ENCODE results near the gene TP53I3. TPM values are rescaled to one million over a fixed set of nuclear protein-coding genes. Genes with fewer than 3 reads are reported as not detected.

The TP53I3 gene
- total RNA-seq, 4 donors from 2014 or later, result 3.3 to 7.6 (median 4.9) TPM

DNA sequence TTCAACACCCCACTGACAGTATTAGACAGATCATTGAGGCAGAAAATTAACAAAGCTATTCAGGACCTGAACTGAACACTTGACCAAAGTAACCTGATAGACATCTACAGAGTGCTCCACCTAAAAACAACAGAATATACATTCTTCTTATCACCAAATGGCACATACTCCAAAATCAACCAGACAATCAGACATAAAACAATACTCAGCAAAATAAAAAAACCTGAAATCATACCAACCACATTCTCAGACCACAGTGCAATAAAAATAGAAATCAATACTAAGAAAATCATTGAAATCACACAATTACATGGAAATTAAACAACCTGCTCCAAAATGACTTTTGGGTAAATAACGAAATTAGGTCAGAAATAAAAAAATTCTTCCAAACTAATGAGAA, 22.7 kb upstream of the TP53I3 start:
- intact Hi-C loops (cut with DNase I; ENCODE audit: low total_unique reads), result no loop called here
- DNase-seq, result no peak
- no peaks in the 10 kb centered on the region for H3K9me3 ChIP-seq
- no peaks in the 10 kb centered on the region for H3K27me3 ChIP-seq
- TF ChIP-seq POLR2A (IDR thresholded peaks at IDR 0.05), result no peak
- TF ChIP-seq, protein P1, sequence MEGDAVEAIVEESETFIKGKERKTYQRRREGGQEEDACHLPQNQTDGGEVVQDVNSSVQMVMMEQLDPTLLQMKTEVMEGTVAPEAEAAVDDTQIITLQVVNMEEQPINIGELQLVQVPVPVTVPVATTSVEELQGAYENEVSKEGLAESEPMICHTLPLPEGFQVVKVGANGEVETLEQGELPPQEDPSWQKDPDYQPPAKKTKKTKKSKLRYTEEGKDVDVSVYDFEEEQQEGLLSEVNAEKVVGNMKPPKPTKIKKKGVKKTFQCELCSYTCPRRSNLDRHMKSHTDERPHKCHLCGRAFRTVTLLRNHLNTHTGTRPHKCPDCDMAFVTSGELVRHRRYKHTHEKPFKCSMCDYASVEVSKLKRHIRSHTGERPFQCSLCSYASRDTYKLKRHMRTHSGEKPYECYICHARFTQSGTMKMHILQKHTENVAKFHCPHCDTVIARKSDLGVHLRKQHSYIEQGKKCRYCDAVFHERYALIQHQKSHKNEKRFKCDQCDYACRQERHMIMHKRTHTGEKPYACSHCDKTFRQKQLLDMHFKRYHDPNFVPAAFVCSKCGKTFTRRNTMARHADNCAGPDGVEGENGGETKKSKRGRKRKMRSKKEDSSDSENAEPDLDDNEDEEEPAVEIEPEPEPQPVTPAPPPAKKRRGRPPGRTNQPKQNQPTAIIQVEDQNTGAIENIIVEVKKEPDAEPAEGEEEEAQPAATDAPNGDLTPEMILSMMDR (IDR thresholded peaks at IDR 0.05 in 4 of 5, conservative IDR thresholded peaks at IDR 0.05 in 1 of 5), result no peak
- in situ Hi-C loops (cut with MboI; ENCODE audit: low sequenced_read_pairs in 4 of 4), result no loop called here
- H3K27ac ChIP-seq, result no peak overlapping the region
- H3K36me3 ChIP-seq, result no peaks in the 10 kb centered on the region
- no peaks in the 10 kb centered on the region for H3K4me1 ChIP-seq
- H3K4me3 ChIP-seq, result no peak overlapping the region
- no peak for ATAC-seq

DNA sequence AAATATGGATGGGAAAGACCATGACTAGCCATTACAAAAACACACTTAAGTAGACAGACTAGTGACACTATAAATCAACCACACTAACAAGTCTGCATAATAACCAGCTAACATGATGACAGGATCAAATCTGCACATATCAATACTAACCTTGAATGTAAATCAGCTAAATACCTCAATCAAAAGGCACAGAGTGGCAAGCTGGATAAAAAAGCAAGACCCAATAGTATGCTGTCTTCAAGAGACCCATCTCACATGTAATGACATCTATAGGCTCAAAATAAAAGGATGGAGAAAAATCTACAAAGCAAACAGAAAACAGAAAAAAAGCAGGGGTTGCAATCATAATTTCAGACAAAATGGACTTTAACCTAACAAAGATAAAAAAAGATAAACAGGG, 22.2 kb upstream of the TP53I3 start:
- no peak for TF ChIP-seq POLR2A (IDR thresholded peaks at IDR 0.05)
- TF ChIP-seq, protein P1 (IDR thresholded peaks at IDR 0.05 in 4 of 5, conservative IDR thresholded peaks at IDR 0.05 in 1 of 5), result no peak
- no peaks in the 10 kb centered on the region for H3K27me3 ChIP-seq
- in situ Hi-C loops (cut with MboI; ENCODE audit: low sequenced_read_pairs in 4 of 4) (no loop called here), intact Hi-C loops (cut with DNase I; ENCODE audit: low total_unique reads) (no loop called here)
- no peaks in the 10 kb centered on the region for H3K4me1 ChIP-seq
- no peak overlapping the region for H3K4me3 ChIP-seq
- no peaks in the 10 kb centered on the region for H3K9me3 ChIP-seq
- no peak for ATAC-seq
- DNase-seq, result no peak
- H3K27ac ChIP-seq, result no peak overlapping the region
- H3K36me3 ChIP-seq, result no peaks in the 10 kb centered on the region

DNA sequence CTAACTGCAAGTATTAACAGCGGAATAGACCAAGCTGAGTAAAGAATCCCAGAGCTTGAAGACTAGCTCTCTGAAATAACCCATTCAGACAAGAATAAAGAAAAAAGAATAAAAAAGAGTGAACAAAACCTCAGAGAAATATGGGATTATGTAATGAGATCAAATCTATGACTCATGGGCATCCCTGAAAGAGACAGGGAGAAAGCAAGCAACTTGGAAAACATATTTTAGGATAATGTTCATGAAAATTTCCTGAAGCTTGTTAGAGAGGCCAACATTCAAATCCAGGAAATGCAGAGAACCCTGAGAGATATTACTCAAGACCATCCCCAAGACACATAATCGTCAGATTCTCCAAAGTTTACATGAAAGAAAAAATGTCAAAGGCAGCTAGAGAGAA, 21.2 kb upstream of the TP53I3 start:
- in situ Hi-C loops (cut with MboI; ENCODE audit: low sequenced_read_pairs in 4 of 4), result no loop called here
- H3K9me3 ChIP-seq, result no peaks in the 10 kb centered on the region
- H3K4me3 ChIP-seq, result no peak overlapping the region
- intact Hi-C loops (cut with DNase I; ENCODE audit: low total_unique reads), result no loop called here
- H3K4me1 ChIP-seq, result no peaks in the 10 kb centered on the region
- H3K36me3 ChIP-seq, result no peaks in the 10 kb centered on the region
- TF ChIP-seq, protein P1 (IDR thresholded peaks at IDR 0.05 in 4 of 5, conservative IDR thresholded peaks at IDR 0.05 in 1 of 5), result no peak
- TF ChIP-seq POLR2A (IDR thresholded peaks at IDR 0.05), result no peak
- DNase-seq (no peak), ATAC-seq (no peak)
- no peaks in the 10 kb centered on the region for H3K27me3 ChIP-seq
- H3K27ac ChIP-seq, result no peak overlapping the region

DNA sequence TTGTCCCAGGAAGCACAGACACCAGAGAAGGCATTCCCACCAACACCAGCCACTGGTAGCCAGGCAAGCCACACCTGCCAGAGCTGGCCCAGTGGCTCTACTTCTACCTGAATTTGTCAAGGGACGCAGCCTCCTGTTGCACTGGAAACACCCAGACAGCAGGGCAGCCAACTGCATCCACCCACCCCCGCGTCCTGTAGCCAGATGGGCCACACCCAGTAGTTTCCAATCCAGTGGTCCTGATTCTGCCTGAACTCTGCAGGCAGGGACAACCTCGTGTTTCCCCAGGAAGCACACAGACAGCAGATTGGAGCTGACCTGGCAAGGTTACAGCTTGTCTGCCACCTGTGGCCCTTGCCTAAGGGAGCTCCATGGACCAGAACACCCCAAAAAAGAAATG, 20.3 kb upstream of the TP53I3 start:
- Histone ChIP-seq H3K27ac (no peak overlapping the region), H3K4me1 (no peaks in the 10 kb centered on the region), H3K4me3 (no peak overlapping the region), H3K27me3 (no peaks in the 10 kb centered on the region), H3K36me3 (no peaks in the 10 kb centered on the region), H3K9me3 (no peaks in the 10 kb centered on the region)
- DNase-seq, result no peak
- intact Hi-C loops (cut with DNase I; ENCODE audit: low total_unique reads) (no loop called here), in situ Hi-C loops (cut with MboI; ENCODE audit: low sequenced_read_pairs in 4 of 4) (no loop called here)
- TF ChIP-seq, protein P1 (IDR thresholded peaks at IDR 0.05 in 4 of 5, conservative IDR thresholded peaks at IDR 0.05 in 1 of 5), result no peak
- TF ChIP-seq POLR2A (IDR thresholded peaks at IDR 0.05), result no peak
- ATAC-seq, result no peak

DNA sequence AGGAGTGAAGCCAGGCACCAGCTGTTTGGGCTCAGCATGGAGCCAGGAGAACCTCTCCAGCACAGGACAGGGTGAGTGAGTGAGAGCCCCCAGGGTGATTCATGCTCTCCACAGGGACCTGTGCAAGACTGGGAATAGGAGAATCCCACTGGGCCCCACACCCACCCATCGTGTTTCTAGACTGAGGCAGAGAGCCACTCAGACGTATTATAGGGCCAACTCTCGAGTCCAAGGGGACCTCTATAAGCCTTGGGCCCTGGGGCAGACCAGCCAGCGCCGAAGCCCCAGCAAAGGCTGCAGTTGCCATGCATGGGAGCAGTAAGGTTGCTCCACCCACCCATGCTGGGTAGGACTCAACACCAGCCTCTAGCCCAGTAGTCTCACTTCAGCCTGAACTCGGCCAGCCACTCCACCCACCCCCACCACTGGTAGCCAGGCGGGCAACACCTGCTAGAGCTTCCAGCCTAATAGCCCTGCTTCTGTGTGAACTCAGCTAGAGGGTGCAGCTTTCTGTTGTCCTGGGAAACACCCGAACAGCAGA, 19.5 kb upstream of the TP53I3 start:
- Histone ChIP-seq H3K4me3 (no peak overlapping the region), H3K36me3 (no peaks in the 10 kb centered on the region), H3K9me3 (no peaks in the 10 kb centered on the region), H3K27ac (no peak overlapping the region), H3K4me1 (no peaks in the 10 kb centered on the region), H3K27me3 (no peaks in the 10 kb centered on the region)
- in situ Hi-C loops (cut with MboI; ENCODE audit: low sequenced_read_pairs in 4 of 4) (no loop called here), intact Hi-C loops (cut with DNase I; ENCODE audit: low total_unique reads) (no loop called here)
- DNase-seq (no peak), ATAC-seq (no peak)
- TF ChIP-seq, protein P1 (IDR thresholded peaks at IDR 0.05 in 4 of 5, conservative IDR thresholded peaks at IDR 0.05 in 1 of 5), result no peak
- no peak for TF ChIP-seq POLR2A (IDR thresholded peaks at IDR 0.05)
